Neural crest cell (in vitro differentiated cells): ENCODE data around the gene CD83. TPM values are rescaled to one million over a fixed set of nuclear protein-coding genes. Genes with fewer than 3 reads are reported as not detected.
A peak's percentile ranks its signal among the peaks of the same experiment; 100 is the strongest.

Experiments
- DNase-seq: peaks from one replicate; pipeline ENCODE4 v3.0.0; 2021; ENCODE audit warnings: low read depth, mixed read lengths, low spot score
- H3K27ac Mint-ChIP-seq: one replicate; pipeline ENCODE4 v1.8.0; 2021; ENCODE audit warnings: mild to moderate bottlenecking, mixed read lengths; ENCODE audit not compliant: unreplicated experiment
- H3K27me3 Mint-ChIP-seq: 2 replicates; pipeline ENCODE4 v1.8.0; 2021; ENCODE audit warnings: low read depth, mild to moderate bottlenecking, mixed read lengths
- H3K36me3 Mint-ChIP-seq: 2 replicates; pipeline ENCODE4 v1.8.0; 2021; ENCODE audit warnings: low read depth, mild to moderate bottlenecking, mixed read lengths
- H3K4me1 Mint-ChIP-seq: 2 replicates; pipeline ENCODE4 v1.8.0; 2021; ENCODE audit warnings: mixed read lengths
- H3K4me3 Mint-ChIP-seq: one replicate; pipeline ENCODE4 v1.8.0; 2021; ENCODE audit warnings: mild to moderate bottlenecking, mixed read lengths
- H3K9me3 Mint-ChIP-seq: 2 replicates; pipeline ENCODE4 v1.8.0; 2021; ENCODE audit warnings: mixed read lengths
- total RNA-seq: library from RNA; stranded (reverse); gene quantifications from 2 replicates; pipeline ENCODE4 v1.2.1, GENCODE V29; 2021
- TF ChIP-seq, protein P1 (sequence below): fragments of 200-600 bp; sonication (generic); conservative IDR thresholded peaks from 2 replicates; pipeline ENCODE4 v1.5.0; 2021; ENCODE audit warnings: antibody characterized with exemption, mild to moderate bottlenecking

Gene CD83
- total RNA-seq, 1 donor from 2014 or later: 7.9 TPM

DNA sequence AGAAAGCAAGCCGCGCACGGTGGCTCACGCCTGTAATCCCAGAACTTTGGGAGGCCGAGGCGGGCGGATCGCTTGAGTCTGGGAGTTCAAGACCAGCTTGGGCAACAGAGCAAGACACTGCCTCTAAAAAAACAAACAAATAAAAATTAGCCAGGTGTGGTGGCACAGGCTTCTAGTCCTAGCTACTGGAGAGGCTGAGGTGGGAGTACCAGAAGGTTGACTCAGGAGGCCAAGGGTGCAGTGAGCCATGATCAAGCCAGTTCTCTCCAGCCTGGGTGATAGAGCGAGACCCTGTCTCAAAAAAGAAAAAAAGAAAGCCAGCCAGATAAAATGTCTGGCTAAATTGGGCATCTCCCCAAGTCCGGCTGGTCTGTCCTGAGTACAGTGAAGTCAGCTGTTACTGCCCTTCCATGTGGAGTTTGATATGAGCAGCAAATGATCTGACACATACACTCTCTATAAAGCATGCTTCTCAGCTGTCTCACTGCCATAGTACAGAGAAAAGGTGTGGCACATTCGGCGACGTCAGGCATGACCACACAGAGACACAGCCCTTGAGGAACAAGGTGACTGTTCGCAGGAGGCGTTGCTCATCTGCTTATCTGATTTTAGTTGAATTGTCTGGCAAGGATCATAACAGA, 13.0 kb downstream of the CD83 start:
- Mint-ChIP-seq H3K27ac (no peak overlapping the region), H3K36me3 (peaks cover 2% of the 10 kb centered on the region), H3K27me3 (no peaks in the 10 kb centered on the region), H3K4me1 (peaks cover 19% of the 10 kb centered on the region), H3K9me3 (no peaks in the 10 kb centered on the region), H3K4me3 (no peak overlapping the region)
- no peak for DNase-seq
- TF ChIP-seq, protein P1, sequence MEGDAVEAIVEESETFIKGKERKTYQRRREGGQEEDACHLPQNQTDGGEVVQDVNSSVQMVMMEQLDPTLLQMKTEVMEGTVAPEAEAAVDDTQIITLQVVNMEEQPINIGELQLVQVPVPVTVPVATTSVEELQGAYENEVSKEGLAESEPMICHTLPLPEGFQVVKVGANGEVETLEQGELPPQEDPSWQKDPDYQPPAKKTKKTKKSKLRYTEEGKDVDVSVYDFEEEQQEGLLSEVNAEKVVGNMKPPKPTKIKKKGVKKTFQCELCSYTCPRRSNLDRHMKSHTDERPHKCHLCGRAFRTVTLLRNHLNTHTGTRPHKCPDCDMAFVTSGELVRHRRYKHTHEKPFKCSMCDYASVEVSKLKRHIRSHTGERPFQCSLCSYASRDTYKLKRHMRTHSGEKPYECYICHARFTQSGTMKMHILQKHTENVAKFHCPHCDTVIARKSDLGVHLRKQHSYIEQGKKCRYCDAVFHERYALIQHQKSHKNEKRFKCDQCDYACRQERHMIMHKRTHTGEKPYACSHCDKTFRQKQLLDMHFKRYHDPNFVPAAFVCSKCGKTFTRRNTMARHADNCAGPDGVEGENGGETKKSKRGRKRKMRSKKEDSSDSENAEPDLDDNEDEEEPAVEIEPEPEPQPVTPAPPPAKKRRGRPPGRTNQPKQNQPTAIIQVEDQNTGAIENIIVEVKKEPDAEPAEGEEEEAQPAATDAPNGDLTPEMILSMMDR: no peak

DNA sequence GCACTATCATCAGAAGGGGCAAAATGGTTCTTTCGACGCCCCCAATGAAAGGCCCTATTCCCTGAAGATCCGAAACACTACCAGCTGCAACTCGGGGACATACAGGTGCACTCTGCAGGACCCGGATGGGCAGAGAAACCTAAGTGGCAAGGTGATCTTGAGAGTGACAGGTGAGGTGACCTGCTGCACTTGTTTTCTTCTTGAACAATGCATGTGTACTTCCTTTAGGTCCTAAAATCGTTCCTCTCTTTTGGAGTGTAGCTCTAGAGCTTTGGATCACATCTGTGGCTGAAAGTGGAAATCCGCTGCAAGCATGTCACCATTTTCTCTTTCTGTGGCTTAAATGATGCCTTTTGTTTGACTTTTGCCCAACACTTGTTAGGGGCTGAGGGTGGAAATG, 14.0 kb downstream of the CD83 start:
- Mint-ChIP-seq H3K36me3 (peaks cover 2% of the 10 kb centered on the region), H3K4me1 (peaks cover 19% of the 10 kb centered on the region), H3K27me3 (no peaks in the 10 kb centered on the region), H3K27ac (no peak overlapping the region), H3K9me3 (no peaks in the 10 kb centered on the region), H3K4me3 (no peak overlapping the region)
- DNase-seq: no peak
- TF ChIP-seq, protein P1: no peak

DNA sequence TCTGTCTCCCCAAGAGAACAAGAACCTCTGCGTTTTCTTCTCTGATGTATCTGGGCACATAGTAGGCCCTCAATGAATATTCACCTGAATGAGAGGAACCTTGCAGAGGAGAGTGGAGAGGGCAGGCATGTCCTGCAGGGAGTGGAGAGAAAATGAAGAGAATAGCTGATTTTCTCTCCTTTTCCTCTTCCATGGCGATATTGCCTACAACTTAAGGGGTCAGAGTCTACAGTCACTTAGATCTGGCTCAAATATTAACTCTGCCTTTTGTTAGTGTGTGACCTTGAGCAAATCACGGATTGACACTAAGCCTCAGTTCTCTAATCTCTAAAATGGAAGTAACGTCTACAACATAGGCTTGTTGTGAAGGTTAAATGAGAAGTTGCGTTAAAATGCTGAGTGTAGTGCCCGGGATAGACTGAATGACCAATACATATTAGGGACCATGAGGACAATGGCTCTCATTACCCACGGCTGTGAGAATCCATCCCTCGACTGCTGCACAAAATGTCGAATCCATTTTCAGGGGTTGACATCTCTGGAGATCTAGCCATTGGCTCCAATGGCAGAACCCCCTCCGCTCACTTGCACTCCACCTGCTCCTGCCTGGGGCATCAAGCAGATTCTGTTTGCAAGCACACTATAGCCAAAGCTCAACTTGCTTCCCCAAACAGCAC, 14.8 kb downstream of the CD83 start:
- no peaks in the 10 kb centered on the region for H3K9me3 Mint-ChIP-seq
- H3K36me3 Mint-ChIP-seq: peaks cover 2% of the 10 kb centered on the region
- H3K4me3 Mint-ChIP-seq: no peak overlapping the region
- H3K4me1 Mint-ChIP-seq: peaks cover 19% of the 10 kb centered on the region
- TF ChIP-seq, protein P1: no peak
- no peak overlapping the region for H3K27ac Mint-ChIP-seq
- no peaks in the 10 kb centered on the region for H3K27me3 Mint-ChIP-seq
- DNase-seq: no peak

DNA sequence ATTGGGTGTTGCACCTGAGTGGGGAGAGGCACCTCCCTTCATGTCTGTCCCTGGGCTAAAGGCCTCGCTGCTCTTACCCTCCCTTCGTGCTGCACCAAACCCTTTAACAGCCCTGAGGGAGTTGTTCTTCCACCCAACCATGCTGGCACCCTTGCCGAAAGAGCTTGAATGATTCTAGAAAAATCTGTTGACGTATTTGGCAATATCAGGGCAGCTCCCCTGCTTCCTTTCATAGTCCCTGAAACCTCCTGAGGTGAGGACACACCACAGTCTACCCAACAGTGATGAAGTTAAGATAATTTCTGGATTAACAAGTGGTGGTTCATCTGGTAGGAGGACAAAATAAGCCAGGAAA, 15.3 kb downstream of the CD83 start:
- DNase-seq: no peak
- no peak overlapping the region for H3K27ac Mint-ChIP-seq
- no peaks in the 10 kb centered on the region for H3K27me3 Mint-ChIP-seq
- H3K9me3 Mint-ChIP-seq: no peaks in the 10 kb centered on the region
- peaks cover 19% of the 10 kb centered on the region for H3K4me1 Mint-ChIP-seq
- no peak overlapping the region for H3K4me3 Mint-ChIP-seq
- H3K36me3 Mint-ChIP-seq: peaks cover 2% of the 10 kb centered on the region
- TF ChIP-seq, protein P1: no peak

DNA sequence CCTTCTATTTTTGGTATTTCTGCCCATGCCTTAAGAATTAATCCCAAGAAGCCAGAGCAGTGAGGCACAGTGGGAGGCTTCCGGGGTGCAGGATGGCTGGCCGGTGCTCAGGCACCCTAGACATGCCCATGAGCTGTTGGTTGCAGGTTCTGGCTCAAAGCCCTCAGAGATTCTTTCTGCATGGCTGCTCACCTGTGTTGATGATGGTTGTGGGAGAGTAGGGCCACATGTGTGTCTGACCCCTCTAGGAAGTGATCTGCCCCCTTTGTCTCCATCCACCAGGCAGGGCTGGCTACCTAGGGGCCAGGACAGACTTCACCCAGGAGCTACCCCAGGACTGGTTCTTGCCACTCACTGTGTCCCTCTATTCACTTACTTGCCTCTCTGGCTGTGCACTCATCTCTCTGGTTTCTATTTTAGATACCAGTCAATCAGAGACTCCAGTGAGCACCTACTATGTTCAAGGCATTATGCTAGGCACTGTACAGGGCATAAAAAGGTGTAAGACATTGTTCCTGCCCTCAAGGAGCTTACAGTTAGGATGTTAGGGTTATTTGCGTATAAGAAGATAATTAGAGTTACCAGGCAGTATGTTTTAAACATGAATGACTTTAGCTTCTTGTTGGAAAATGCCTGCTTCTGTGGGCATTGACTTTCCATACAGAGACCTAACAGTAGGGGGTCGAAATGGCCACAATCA, 16.8 kb downstream of the CD83 start:
- peaks cover 2% of the 10 kb centered on the region for H3K36me3 Mint-ChIP-seq
- no peak overlapping the region for H3K4me3 Mint-ChIP-seq
- H3K4me1 Mint-ChIP-seq: peaks cover 5% of the 10 kb centered on the region
- H3K27me3 Mint-ChIP-seq: no peaks in the 10 kb centered on the region
- no peaks in the 10 kb centered on the region for H3K9me3 Mint-ChIP-seq
- TF ChIP-seq, protein P1: no peak
- H3K27ac Mint-ChIP-seq: peak overlapping the region; percentile 76
- DNase-seq: no peak
